Keratinocyte (primary cell): ENCODE results near the gene ROPN1L.

Experiments used
- EZH2 ChIP-seq: IDR thresholded peaks from one replicate; pipeline ENCODE4 v1.6.1; 2012; ENCODE audit warnings: inconsistent platforms, mild to moderate bottlenecking, low read length, moderate library complexity
- TF ChIP-seq, protein P1 (sequence below), 3 experiments: IDR thresholded peaks in 1 of 3; conservative IDR thresholded peaks in 1 of 3; optimal IDR thresholded peaks in 1 of 3; 2 replicates in 2 of 3; 3 replicates in 1 of 3; pipeline versions ENCODE3 to v1.5.1; 2011; ENCODE audit warnings: low read length in 3 of 3, mild to moderate bottlenecking in 3 of 3, moderate library complexity in 2 of 3, control low read depth in 1 of 3, inconsistent platforms in 1 of 3; ENCODE audit not compliant: insufficient read depth in 2 of 3; ENCODE audit errors: extremely low read depth in 1 of 3

DNA sequence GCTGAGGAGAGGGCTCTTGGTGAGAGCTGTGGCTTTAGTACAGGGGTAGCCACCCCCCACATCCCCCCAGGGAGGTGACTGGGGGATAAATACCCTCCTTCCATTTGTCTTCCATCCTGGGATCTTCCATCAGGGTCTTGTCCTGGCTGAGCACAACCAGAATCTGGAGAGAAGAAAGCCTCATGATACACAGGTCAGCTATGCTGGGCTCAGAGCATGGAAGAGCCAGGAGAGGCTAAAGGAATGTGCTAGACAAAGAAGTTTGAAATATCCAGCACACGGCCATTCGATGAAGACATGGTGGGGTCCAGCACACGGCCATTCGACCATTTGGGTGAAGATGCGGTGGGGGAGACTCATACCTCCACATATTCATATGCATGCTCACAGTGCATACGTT, 30.0 kb downstream of the ROPN1L start:
- TF ChIP-seq, protein P1, sequence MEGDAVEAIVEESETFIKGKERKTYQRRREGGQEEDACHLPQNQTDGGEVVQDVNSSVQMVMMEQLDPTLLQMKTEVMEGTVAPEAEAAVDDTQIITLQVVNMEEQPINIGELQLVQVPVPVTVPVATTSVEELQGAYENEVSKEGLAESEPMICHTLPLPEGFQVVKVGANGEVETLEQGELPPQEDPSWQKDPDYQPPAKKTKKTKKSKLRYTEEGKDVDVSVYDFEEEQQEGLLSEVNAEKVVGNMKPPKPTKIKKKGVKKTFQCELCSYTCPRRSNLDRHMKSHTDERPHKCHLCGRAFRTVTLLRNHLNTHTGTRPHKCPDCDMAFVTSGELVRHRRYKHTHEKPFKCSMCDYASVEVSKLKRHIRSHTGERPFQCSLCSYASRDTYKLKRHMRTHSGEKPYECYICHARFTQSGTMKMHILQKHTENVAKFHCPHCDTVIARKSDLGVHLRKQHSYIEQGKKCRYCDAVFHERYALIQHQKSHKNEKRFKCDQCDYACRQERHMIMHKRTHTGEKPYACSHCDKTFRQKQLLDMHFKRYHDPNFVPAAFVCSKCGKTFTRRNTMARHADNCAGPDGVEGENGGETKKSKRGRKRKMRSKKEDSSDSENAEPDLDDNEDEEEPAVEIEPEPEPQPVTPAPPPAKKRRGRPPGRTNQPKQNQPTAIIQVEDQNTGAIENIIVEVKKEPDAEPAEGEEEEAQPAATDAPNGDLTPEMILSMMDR (optimal IDR thresholded peaks at IDR 0.05 in 1 of 3, IDR thresholded peaks at IDR 0.05 in 1 of 3, conservative IDR thresholded peaks at IDR 0.05 in 1 of 3; ENCODE audit: extremely low read depth in 1 of 3, insufficient read depth in 2 of 3, low read length in 3 of 3): no peak
- TF ChIP-seq EZH2: no peak
